Fibroblast of skin of right quadriceps (primary cell): ENCODE data around the gene KITLG.
A peak's percentile ranks its signal among the peaks of the same experiment; 100 is the strongest.
"Not testable (repeated sequence)": the region's sequence is repeated elsewhere in the genome, so short reads cannot be mapped to it uniquely, and the experiment has no call there.

Experiments used
- DNase-seq: peaks from one replicate; pipeline ENCODE4 v3.0.0-alpha.2; 2013

KITLG gene

GRCh38 chr12:88575361-88575970 is 4.8 kb downstream of the KITLG start:
- no peak for DNase-seq

DNA sequence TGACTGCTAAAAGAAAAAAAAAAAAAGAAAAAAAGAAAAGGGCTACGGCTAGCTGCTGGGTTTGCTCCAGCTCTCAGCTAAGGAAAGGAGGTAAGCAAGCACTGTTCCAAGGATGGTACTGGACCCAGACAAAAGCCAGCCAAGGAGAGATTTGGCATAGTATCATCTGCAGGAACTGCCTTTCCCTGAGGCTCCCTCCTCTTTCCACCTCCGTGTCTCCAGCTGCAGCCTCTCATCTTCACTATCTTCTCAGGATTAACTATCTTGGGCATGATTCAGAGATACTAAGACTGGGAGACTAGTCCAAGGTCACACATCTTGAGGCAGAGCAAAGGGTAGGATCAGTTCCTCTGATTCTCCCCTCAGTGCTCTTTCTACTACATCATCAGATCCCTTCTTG is 6.0 kb downstream of the KITLG start:
- no peak for DNase-seq

GRCh38 chr12:88573583-88573982 is 6.7 kb downstream of the KITLG start:
- no peak for DNase-seq

- DNase-seq = peak; percentile 66
Measured at GRCh38 chr12:88572781-88573549, 7.3 kb downstream of the KITLG start.

GRCh38 chr12:88571543-88571942 is 8.7 kb downstream of the KITLG start:
- no peak for DNase-seq

DNA sequence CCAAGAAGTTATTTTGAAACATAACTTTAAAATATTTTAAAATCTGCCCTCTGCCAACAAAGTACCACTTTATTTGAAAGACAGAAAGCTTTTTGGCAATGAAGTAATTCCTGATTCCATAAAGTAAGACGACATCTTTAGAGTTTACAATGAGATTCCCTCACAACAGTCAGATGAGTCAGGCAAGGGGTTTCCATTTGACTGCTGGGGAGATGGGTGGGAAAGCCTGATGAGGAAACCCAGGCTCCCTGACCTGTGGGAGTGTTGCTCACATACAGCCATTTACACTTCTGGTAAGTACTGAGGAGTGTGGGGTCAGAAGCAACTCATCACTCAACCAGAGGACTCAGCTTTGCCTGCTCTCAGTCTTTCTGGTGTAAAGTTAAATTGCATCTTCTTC is 10.2 kb downstream of the KITLG start:
- DNase-seq = peak; percentile 57

GRCh38 chr12:88566430-88566829 is 13.8 kb downstream of the KITLG start:
- no peak for DNase-seq

GRCh38 chr12:88562846-88563582 is 17.3 kb downstream of the KITLG start:
- DNase-seq = peak; percentile 78

GRCh38 chr12:88562151-88562550 is 18.1 kb downstream of the KITLG start:
- no peak for DNase-seq

DNA sequence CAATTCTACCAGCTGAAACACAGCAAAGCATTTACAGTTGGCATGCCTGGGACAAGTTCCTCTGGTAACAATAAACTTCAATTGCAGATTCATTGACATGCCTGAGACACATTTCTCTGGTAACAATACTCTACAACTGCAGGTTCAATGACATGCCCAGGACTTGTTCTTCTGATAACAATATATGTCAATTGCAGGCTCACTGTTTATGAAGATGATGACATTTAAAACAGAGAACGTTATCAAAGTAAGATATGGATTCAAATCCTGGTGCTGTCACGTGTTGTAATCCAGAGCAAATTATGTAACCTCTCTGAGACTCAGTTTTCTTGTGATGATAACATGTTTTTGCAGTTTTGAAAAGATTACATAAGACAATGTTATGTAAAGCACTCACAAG is 20.5 kb downstream of the KITLG start:
- DNase-seq = no peak

DNA sequence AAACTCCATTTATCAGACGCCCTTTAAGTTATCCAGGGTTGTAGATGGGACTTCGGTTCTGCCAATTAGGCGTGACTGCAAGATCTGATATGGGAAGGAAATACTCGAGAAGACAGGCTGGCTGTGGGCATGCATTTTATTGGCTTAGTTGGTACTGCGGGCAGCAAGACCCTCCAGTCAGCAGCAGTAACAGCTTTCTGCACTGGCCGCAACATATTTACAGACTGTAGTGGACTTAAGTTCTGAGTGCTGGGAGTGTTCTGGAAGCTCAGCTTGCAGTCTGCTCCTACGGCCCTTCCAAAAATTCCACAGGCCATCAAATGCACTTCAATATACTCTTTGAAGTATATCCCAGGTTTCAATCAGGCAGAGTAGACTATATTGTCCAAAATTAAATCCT is 21.1 kb downstream of the KITLG start:
- DNase-seq = no peak

DNA sequence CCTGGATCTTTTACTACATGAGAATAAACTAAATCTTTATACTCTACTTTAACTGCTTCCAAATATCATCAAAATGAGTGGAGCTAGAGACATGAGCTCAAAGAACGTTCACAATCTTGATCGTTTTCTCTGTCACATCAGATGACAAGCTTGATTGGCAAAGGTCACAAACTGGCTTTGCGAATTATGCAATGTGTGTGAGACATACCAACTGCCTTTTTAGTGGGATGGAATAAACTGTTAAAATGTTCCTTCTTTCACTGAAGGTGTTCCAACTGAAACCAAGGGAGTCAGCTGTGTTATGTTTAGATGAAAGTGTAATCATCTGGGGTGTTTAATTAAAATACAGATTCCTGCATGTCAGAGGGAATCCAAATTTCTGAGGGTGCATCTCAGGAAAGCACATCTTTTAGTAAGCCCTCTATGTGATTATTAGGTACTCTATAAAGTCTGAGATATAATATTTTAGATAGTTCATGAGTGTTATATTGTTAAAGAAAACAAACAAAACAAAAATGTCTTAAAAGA is 21.9 kb downstream of the KITLG start:
- no peak for DNase-seq

DNA sequence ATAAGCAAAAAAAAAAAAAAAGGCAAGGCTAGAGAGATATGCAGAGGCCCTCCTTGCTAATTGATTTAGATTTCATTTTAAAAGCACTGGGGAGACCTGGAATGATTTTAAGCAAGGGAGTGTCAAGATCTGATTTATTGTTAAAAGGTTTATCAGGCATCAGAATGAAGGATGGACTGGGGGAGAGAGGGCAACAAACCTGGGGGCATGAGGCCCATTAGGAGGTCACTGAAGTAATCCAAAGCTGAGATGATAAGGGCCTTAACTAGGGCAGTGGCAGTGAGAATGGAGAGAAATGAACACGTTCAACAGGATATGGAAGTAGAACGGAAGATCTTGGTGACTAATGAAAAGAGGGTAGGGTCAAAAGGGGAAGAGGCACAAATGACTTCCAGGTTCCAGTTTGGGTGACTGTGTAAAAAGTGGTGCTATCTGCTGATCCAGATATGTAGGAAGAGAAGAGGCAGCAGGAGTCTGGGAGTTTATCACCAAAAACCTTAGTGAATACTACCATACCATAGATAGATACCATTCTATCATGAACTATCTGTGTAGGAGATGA is 24.0 kb downstream of the KITLG start:
- no peak for DNase-seq

- DNase-seq = peak; percentile 82
Measured at GRCh38 chr12:88553941-88554658, 26.2 kb downstream of the KITLG start.

DNA sequence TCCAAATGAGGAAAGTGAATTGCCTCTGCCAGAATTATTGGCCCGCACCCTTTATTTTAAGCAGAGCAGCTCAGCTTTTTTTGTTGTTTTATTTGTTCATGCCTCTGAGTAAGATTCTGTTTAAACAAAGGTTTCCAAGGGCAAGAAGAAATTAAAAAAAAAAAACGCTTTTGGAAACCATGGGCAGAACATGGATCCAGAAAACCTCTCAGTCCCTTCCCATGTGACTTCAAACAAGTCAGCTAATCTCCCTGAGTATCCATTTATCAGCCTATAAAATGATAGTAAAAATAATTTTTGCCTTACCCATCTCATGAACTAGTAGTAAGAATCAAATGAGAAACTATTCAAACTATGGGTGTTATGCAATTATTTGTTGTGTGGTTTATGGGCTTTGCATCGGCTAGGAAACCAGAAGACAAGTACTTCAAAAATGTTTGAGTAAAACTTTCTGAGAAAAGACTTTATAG is 27.6 kb downstream of the KITLG start:
- DNase-seq = peak; percentile 81

GRCh38 chr12:88549929-88550328 is 30.3 kb downstream of the KITLG start:
- no peak for DNase-seq

- not testable (repeated sequence) for DNase-seq
Measured at GRCh38 chr12:88547949-88548348, 32.3 kb downstream of the KITLG start.

GRCh38 chr12:88546853-88547252 is 33.4 kb downstream of the KITLG start:
- DNase-seq = peak; percentile 66

GRCh38 chr12:88546226-88546625 is 34.0 kb downstream of the KITLG start:
- no peak for DNase-seq

- DNase-seq = peak; percentile 61
Measured at GRCh38 chr12:88544991-88545980, 35.0 kb downstream of the KITLG start.

GRCh38 chr12:88539893-88540292 is 40.4 kb downstream of the KITLG start:
- DNase-seq = no peak
